Mucosa of descending colon (tissue), 3 donors: ENCODE measurements around the gene PXDN. TPM values are rescaled to one million over a fixed set of nuclear protein-coding genes. Genes with fewer than 3 reads are reported as not detected.

Source experiments
- ATAC-seq: fragments of 200-7000 bp; cut with Tn5 transposase; one replicate; pipeline ENCODE4 v1.9.1; 2020; ENCODE audit warnings: mild to moderate bottlenecking, moderate library complexity
- DNase-seq, 3 donors: peaks; one replicate each; pipeline ENCODE4 v3.0.0-alpha.2; 2020
- H3K36me3 ChIP-seq: fragments of 200-600 bp; one replicate; pipeline ENCODE4 v1.8.0; 2021; ENCODE audit warnings: low read depth, mild to moderate bottlenecking
- H3K4me1 ChIP-seq: fragments of 200-600 bp; one replicate; pipeline ENCODE4 v1.8.0; 2021; ENCODE audit warnings: low read depth, mild to moderate bottlenecking
- H3K4me3 ChIP-seq: fragments of 200-600 bp; one replicate; pipeline ENCODE4 v1.8.0; 2021; ENCODE audit warnings: mild to moderate bottlenecking
- H3K9me3 ChIP-seq: fragments of 200-600 bp; one replicate; pipeline ENCODE4 v1.8.0; 2021; ENCODE audit warnings: mild to moderate bottlenecking
- intact Hi-C, 2 donors: fragments of 100-400 bp; cut with DNase I in 1 of 2; cut with micrococcal nuclease in 1 of 2; formaldehyde crosslinking; loops; one replicate each; pipeline versions ENCODE4 v1.11.0 to v1.11.1; 2022; cut with DNase I, micrococcal nuclease
- total RNA-seq, 3 donors: library from RNA; stranded (reverse); fragmentation: NEBNext Ultra II Directional in 2 of 3; extraction: Animal tissue kit (Norgen Biotek cat#: 25700) in 2 of 3; gene quantifications; one replicate each; pipeline versions ENCODE4 v1.2.1 to v1.2.4, GENCODE V29; 2021 to 2023
- TF ChIP-seq, protein P1 (sequence below): fragments of 200-600 bp; IDR thresholded peaks from one replicate; pipeline ENCODE4 v1.8.0; 2022; ENCODE audit warnings: antibody characterized with exemption, mild to moderate bottlenecking
- donor health status: DM: no; HTN: no; CAD: no; lungs with moderate emphysema.
- donor health status: DM: no; HTN: no; CAD: no.
- donor health status: DM: no; HTN: yes; CAD: no.

PXDN gene
- total RNA-seq, 3 donors from 2014 or later: 9.3 to 52.4 (median 11.9) TPM

DNA sequence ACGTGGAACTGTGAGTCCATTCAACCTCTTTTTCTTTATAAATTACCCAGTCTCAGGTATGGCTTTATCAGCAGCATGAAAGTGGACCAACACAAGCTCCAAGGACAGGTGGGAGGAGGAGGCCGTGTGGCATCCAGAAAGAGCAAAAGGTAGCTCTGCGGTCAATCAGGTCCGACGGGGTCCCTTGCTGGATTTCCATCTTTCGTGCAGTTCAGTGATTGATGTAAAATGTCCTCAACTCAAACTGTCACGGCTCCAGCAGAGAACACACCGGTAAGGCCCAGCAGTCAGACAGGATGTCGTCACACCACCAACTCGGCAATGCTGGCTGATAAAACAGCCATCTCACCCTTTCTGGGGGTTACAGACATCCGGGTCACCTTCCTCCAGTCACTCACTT is 123.3 kb downstream of the PXDN start:
- no peaks in the 10 kb centered on the region for H3K9me3 ChIP-seq
- DNase-seq (no peak), ATAC-seq (no peak)
- intact Hi-C loops: no loop called here
- H3K4me1 ChIP-seq: peaks cover 14% of the 10 kb centered on the region
- no peaks in the 10 kb centered on the region for H3K36me3 ChIP-seq
- TF ChIP-seq, protein P1, sequence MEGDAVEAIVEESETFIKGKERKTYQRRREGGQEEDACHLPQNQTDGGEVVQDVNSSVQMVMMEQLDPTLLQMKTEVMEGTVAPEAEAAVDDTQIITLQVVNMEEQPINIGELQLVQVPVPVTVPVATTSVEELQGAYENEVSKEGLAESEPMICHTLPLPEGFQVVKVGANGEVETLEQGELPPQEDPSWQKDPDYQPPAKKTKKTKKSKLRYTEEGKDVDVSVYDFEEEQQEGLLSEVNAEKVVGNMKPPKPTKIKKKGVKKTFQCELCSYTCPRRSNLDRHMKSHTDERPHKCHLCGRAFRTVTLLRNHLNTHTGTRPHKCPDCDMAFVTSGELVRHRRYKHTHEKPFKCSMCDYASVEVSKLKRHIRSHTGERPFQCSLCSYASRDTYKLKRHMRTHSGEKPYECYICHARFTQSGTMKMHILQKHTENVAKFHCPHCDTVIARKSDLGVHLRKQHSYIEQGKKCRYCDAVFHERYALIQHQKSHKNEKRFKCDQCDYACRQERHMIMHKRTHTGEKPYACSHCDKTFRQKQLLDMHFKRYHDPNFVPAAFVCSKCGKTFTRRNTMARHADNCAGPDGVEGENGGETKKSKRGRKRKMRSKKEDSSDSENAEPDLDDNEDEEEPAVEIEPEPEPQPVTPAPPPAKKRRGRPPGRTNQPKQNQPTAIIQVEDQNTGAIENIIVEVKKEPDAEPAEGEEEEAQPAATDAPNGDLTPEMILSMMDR: no peak
- no peak overlapping the region for H3K4me3 ChIP-seq

DNA sequence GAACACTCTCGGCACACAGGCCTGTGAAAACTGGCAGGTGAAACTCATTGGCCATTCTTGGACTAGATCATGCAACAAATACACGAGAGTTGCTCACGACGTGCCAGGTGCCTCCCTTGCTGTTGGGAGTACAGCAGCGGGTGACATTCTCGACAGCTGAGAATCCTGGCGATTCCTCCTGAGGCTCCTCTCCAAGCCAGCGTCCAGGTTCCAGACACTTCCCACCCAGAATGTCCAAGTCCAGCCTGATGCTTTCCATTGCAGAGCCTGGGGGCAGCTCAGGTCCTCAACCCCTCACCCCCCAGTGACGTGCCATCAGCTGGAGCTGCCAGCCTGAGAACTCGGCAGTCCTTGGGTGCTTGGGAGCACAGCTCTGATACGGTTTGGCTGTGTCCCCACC is 124.2 kb downstream of the PXDN start:
- no peak for ATAC-seq
- Histone ChIP-seq H3K4me1 (peaks cover 14% of the 10 kb centered on the region), H3K4me3 (no peak overlapping the region), H3K9me3 (no peaks in the 10 kb centered on the region), H3K36me3 (no peaks in the 10 kb centered on the region)
- no peak for DNase-seq
- intact Hi-C loops: no loop called here
- TF ChIP-seq, protein P1: no peak

GRCh38 chr2:1619556-1619955 is 124.8 kb downstream of the PXDN start:
- Histone ChIP-seq H3K4me3 (no peak overlapping the region), H3K36me3 (no peaks in the 10 kb centered on the region), H3K4me1 (peaks cover 14% of the 10 kb centered on the region), H3K9me3 (no peaks in the 10 kb centered on the region)
- ATAC-seq: no peak
- TF ChIP-seq, protein P1: no peak
- no peak for DNase-seq
- intact Hi-C loops: no loop called here

GRCh38 chr2:1618974-1619373 is 125.3 kb downstream of the PXDN start:
- DNase-seq (peak in 1 of 3 donors; percentile 42), ATAC-seq (peak; percentile 32)
- intact Hi-C loops: no loop called here
- H3K4me1 ChIP-seq: peaks cover 14% of the 10 kb centered on the region
- TF ChIP-seq, protein P1: no peak
- no peaks in the 10 kb centered on the region for H3K36me3 ChIP-seq
- H3K9me3 ChIP-seq: no peaks in the 10 kb centered on the region
- no peak overlapping the region for H3K4me3 ChIP-seq

GRCh38 chr2:1618191-1618961 is 125.9 kb downstream of the PXDN start:
- intact Hi-C loops: no loop called here
- TF ChIP-seq, protein P1: no peak
- ATAC-seq: peak; percentile 58
- no peak overlapping the region for H3K4me3 ChIP-seq
- H3K4me1 ChIP-seq: peaks cover 14% of the 10 kb centered on the region
- H3K36me3 ChIP-seq: no peaks in the 10 kb centered on the region
- no peaks in the 10 kb centered on the region for H3K9me3 ChIP-seq
- DNase-seq: peak in 1 of 3 donors; percentile 55
